Posterior cingulate gyrus (tissue), 11 donors: ENCODE results near the gene PRKRA.
"Not testable (repeated sequence)": the region's sequence is repeated elsewhere in the genome, so short reads cannot be mapped to it uniquely, and the experiment has no call there.

ENCODE experiments used
- DNase-seq, 10 donors: peaks; one replicate each; pipeline versions ENCODE4 v3.0.0 to v3.0.0-alpha.2; 2020 to 2021; ENCODE audit warnings: mixed read lengths in 3 of 10
- intact Hi-C: fragments of 100-400 bp; cut with DNase I; formaldehyde crosslinking; loops from one replicate; pipeline ENCODE4 v1.15.1; 2023

PRKRA gene

DNA sequence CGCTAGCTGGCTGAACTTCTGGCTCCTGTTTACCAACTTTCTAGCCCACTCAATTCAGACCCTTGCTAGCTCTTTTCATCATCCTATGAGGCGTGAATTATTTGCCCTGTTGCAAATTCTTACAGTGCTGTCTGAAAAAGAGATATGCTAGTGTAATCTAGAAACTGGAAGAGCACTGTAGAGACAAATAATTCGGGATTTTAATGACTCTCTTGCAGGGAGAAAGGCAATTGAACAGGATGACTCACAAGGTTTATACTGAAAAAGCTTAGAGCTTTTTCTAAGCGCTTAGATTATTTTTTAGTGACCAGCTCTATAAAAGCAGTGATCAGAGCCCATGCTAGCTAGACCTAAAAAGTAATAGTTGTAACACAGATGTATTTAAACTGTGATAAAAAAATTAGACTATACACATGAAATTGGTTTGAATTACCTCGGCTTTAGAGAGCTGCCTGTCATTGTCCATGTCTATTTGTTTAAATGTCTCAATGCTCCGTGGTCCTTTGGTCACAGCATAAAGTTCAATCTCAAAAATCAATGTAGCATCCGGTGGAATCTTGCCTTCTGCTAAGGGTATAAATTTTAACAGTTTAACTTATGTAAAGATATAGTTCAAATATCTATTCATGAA is 18.4 kb upstream of the PRKRA start:
- intact Hi-C loops: no loop called here
- no peak for DNase-seq

DNA sequence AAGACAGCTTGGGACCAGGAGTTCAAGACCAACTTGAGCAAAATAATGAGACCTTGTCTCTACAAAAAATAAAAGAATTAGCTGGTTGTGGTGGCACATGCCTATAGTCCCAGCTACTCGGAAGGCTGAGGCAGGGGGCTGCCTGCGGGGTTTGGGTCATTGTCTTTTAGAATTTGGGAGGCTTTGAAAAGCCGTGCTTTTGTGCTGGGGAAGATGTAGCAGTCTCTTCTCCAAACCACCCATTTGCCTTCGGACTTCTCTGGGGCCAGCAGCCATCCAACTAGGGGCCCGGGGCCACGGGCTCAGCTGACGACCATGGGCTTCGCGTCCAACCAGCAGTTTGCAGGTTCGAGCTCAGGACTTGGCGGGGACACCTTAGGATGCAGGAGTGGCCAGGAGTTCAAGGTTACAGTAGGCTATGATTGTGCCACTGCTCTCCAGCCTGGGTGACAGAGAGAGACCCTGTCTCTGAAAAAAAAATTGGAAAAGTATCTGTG is 6.5 kb upstream of the PRKRA start:
- DNase-seq: peak in 1 of 10 donors; percentile 56
- intact Hi-C loops: no loop called here

DNA sequence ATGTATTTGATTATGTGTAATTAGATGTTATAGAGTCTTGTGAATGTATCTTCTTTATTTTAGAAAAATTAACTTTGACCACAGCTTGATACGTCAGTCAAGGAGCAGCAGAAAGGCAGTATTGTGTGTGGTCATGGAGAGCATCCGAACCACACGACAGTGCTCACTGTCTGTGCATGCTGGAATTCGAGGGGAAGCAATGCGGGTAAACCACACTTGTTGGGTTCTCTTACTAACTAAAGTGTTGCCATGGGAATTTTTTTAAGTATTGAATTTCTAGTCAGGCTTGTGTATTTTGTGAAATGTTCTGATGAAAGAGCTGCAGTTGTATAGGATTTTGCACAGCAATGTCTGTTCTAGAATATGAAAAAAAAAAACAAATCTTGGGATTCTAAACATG is 5.0 kb upstream of the PRKRA start:
- no peak for DNase-seq
- intact Hi-C loops: no loop called here

DNA sequence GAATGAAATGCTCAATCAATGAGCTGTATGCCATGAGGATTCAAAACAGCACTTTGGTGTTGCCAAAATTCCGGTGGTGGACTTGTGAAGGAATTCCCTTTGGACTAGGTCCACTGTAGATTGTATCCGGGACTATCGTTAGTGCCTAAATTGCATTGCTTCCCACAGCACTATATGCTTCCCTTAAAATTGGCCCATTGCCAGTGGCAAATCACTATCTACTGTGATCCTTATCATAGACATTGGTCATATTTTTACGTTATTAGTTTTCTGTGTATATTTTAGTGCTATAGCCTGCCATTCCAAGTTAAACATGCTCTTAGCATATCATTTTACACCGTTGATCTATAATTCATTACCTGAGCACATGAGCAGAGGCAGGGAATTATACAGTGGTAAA is 1.9 kb upstream of the PRKRA start:
- intact Hi-C loops: no loop called here
- DNase-seq: no peak

DNA sequence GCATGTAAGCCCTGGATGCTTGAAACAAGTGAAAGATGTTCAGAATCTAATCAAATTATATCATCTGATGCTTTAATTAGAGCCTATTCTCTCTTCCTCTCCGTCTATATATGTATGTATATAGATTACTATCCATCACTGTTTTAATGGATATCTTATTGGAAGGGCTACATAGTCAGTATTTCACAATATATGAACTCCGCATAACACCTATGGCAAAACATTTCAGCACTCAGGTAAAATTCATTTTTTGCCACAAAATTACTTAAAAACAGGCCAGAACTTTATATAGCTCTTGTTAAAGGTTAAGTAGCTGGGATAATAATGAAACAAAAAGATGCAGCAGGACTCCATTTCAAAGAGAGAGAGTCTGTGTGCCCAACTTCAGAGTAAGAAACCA is 1.4 kb upstream of the PRKRA start:
- intact Hi-C loops: no loop called here
- no peak for DNase-seq

DNA sequence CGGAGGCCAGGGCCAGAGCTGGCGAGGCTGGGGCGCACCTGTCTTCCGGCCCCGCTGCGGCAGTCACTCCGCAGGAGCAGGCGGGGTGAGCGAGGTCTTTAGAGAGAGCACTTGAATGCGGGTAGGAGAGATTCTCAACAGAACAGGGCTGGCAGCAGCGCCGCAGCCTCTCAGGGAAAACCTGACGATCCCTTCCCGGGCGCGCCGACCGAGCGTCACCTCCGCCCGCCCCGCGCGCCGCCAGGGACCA is 526 bp downstream of the PRKRA start:
- intact Hi-C loops: no loop called here
- peak in 2 of 10 donors; percentile 30 to 55 for DNase-seq

DNA sequence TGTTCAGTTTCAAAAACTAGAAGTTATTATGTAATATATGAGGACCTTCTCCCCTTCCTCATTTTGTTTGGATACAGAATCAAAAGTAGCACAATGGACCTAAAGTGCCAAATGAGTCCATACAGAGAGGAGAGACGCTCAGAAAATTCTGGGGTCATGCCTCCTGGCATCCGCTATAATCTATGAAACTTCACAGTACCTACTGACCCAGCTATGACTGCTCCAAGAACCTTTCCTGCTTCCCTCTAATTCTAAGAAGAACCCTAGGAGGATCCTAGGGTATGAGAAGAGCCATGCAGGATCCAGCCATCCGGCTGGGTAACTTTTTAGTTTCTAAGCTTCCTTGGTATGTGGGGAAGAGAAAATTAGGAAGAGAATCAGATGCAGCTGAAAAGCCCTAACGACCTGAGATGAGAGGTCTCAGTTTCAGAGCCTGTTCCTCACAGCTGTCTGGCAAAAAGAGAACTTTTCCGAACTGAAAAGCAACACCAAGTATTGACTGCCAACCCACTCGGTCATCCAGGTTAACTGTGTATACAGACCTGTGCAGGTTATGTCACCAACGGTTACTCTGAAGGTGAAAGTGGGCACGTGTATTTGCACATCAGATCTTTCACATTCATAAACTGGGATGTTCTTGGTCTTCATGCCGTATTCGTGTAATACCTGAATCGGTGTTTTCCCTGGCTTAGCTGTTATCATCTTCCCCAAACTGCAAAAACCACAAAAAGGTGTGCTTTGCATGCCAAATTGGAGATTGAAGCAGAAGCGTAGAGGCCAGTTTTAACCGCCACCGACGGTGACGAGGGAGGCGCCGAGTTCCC is 1.1 kb downstream of the PRKRA start:
- intact Hi-C loops: no loop called here
- no peak for DNase-seq

DNA sequence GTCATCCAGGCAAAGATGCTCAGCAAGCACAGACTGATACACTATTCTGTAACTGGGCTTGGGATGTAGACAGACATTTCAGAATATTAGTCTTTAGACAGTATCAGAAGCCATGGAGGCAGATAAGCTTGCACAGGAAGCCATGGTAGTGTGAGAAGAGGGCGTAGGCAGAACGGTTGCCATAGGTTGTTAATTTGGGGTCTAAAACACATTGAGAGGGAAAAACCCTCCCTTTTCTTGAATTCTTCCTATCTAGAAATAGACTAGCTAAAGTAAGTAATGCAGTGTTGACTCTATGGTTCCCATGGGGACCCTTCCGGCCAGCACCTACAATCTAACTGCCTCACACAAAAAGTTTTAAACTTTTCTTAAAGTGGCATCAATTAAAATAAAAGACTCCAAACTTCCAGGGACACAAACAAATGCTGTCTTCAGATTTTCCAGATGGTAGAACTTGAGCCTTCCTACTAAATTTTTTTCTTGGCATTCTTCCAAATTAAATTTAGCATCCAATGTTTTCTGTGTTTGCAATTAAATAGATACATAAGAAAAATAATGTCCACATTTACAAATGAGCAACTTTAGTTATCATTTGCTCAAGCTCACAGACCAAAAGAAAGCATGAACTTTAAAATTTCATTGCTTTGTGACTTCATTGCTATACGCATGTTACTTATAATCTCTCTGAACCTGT is 1.9 kb downstream of the PRKRA start:
- intact Hi-C loops: no loop called here
- no peak for DNase-seq

DNA sequence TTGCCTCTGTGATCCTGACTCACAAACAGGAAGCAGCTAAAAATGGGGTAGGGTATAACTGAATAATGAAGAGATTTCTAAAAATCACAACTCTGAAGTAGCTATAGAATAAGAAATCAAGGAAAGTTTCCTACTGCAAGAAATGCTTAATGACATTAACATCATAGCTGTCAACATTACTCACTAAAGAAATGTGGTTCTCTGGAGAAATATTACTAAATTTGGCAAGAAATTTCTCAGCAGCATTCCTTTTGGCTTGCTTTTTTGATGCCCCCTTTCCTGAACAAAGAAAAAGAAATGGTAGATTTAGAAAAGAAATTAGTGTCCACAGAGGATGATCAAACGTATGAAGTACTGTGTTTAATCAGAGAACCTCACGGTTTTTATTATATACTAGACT is 9.5 kb downstream of the PRKRA start:
- intact Hi-C loops: no loop called here
- DNase-seq: no peak

DNA sequence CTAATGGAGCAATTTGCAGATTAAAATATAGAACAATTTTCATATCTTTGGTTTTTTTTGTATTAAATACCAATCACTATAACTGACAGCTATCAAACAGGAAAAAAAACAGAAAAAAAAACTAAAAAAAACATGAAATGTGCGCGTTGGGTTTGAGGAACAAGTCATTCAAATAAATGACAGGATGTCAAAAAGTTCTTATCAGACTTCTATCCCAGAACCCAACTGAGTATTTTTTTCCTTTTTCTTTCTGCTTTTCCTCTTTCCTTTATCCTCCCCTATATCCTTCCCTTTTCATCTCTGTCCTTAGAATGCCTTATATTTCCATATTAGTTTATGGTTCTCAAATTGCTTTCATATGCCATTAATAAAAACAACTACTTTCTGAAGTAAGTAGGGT is 14.3 kb downstream of the PRKRA start:
- intact Hi-C loops: no loop called here
- DNase-seq: no peak

DNA sequence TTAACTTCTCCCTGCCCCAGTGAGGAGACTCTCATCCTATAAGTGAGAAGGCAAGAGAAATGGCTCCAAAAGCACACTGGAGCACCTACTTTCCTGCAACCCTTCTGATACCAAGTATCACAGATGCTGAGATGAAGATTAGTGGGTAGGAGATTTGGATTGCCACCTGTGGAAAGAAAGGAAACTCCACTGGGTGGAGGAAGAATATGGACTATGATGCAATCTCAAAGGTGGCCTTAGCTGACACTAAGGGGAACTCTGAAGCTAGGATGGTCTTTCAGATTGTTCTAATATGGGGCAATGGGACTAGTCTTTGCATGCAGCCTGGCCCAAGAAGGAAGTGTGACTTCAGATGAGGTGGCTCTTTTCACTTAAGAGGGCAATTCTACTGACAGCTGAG is 21.6 kb downstream of the PRKRA start:
- DNase-seq: no peak
- intact Hi-C loops: no loop called here

DNA sequence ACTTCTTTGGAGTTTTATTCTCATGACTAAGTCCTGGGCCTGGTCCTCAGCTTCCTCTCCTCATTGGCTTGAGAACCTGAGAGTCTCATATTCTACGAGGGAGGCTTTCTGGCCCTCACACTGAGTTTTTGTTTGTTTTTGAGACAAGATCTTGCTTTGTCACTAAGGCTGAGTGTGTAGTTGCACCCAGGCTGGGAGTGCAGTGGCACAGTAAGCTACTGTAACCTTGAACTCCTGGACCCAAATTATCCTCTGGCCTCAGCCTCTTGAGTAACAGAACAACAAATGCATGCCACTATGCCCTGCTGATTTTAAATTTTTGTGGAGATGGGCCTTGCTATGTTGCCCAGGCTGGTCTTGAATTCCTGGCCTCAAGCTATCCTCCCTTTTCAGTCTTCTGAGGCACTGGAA is 22.6 kb downstream of the PRKRA start:
- intact Hi-C loops: no loop called here
- DNase-seq: no peak

DNA sequence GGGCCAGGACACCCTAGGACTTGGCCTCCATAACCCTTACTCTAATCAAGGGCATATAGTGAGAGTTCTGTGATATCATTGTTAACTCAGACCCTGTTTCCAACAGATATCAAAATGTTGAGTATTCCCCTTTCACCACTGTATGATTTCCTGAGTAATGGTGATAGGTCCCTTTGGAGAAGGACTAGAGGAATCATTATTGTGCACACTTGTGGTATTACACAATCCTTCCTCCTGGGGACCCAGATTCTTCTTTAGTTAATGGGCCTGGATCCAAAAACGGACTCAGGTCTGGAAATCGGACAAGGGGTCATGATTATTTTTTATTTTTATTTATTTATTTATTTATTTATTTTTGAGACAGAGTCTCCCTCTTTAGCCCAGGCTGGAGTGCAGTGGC is 23.5 kb downstream of the PRKRA start:
- no peak for DNase-seq
- intact Hi-C loops: no loop called here

DNA sequence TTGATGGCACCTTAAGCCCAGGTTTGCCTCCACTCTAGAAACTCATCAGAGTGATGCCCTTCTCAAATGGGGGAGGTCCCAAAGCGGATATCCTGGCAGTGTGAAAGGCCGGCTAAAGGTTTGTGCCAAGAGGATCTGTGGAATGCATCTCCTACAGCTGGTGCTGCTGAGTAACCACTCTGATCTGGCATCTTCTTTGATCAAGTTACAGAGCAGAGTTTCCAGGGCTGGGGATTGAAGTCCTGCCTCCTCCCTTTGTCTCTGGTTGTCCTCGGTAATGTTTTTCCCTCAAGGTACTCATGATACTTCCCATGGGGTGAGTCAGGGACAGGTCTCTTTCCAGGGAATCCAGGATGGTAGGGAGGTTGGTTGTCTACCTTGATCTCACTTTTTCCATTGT is 24.6 kb downstream of the PRKRA start:
- no peak for DNase-seq

DNA sequence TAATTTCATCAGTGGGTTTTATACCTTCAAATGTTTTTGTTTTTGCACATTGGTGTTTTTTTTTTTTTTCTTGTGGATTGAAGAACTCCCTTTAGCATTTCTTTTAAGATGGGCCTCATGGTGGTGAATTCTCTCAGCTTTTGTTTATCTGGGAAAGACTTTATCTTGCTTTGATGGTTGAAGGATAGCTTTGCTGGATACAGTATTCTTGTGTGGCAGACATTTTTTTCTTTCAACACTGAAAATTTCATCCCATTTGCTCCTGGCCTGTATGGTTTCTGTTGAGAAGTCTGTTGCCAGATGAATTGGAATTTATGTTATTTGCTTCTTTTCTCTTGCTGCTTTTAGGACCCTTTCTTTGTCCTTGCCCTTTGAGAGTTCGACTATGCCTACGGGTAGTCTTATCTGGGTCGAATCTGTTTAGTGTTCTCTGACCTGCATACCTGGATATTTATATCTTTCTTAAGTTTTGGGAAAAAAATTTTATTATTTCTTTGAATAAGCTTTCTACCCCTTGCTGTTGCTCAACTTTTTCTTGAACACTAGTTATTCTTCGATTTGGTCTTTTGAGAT is 25.6 kb downstream of the PRKRA start:
- DNase-seq: no peak
- intact Hi-C loops: no loop called here

More for the DNA sequence above, 24.6 kb downstream of the PRKRA start:
- intact Hi-C loops: no loop called here

DNA sequence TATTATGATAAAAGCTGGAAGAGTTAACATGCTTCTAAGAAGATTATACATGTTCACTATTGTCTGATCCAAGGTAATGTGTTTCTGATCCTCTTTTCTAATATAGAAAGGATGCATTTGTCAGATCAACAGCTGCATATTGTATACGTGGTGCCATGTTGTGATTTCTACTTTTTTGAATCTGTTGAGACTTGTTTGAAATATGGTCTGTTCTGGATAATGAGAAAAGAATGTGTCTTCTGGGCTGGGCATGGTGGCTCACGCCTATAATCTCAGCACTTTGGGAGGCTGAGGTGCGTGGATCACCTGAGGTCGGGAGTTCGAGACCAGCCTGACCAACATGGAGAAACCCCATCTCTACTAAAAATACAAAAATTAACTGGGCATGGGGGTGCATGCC is 27.2 kb downstream of the PRKRA start:
- intact Hi-C loops: not testable (repeated sequence)

DNA sequence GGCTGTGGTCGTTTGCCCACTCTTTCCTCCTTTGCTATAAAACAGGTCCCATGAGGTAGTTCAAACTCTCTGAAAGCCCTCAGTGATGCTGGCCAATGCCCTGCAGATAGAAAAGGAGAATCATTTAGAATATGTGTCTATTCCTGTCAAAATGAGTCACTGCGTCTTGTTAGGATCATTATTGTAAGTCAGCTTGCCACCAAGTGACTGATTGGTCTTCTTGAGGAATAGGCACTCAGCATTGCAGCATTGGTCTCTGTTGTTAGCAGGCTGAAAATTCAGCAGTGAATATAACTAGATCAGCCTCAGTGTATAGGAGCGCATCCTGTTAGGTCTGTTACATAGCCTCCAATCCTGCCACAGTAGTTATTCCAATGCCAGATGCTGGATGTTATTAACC is 28.9 kb downstream of the PRKRA start:
- intact Hi-C loops: no loop called here
- no peak for DNase-seq

More for the DNA sequence above, 27.2 kb downstream of the PRKRA start:
- not testable (repeated sequence) for DNase-seq

DNA sequence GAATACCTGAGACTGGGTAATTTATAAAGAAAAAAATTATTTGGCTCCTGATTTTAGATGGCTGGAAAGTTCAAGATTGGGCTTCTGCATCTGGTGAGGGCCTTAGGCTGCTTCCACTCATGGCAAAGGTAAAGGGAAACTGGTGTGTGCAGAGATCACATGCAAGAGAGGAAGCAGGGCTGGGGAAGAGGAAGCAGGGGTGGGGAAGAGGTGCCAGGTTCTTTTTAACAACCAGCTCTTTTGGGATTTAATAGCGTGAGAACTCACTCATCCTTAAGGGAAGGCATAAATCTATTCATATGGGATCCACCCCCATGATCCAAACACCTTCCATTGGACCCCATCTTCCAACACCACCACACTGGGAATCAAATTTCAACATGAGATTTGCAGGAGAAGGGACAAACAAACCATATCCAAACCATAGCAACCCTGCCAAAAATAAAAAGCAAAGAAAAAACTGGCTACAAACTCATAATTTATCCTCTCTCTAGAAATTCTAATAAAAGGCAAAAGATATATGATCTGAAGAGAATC is 30.4 kb downstream of the PRKRA start:
- no peak for DNase-seq
- intact Hi-C loops: no loop called here

DNA sequence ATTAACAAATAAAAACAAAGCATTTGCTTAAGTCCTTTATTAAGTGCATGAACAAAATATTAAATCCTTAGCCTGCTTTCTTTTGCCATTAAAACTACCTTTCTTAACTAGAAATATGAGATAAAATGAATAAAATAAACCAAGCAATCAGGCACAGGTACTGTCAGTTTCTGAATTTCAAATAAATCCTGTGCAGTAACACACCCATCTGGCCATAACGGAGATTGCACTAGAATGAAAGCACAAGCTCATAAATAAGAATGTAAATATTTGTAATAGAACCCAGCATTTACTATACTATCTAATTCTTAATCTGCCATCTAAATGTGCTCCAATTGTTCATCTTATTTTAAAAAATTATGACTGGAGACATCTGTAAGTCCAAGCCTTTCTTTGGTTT is 31.9 kb downstream of the PRKRA start:
- no peak for DNase-seq
- intact Hi-C loops: loop anchor here (5.0 to 10.0 kb wide), 2 partner anchors 224 to 307 kb away; partner anchors contain the start of genes OSBPL6 and RBM45

DNA sequence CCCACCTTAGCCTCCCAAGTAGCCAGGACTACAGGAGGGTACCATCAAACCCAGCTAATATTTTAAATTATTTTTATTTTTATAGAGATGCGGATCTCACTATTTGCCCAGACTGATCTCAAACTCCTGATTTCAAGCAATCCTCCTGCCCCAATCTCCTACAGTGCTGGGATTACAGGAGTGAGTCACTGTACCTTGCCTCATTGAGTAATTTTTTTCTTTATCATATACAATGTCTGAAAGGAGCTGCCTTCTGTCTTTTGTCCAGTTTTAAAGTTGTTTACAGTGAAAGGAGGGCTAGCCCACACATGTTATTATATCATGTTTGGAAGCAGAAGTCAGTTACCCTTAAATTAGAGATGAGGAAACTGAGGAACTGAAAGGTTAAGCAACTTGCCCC is 32.5 kb downstream of the PRKRA start:
- no peak for DNase-seq
- intact Hi-C loops: loop anchor here (5.0 to 10.0 kb wide), 2 partner anchors 224 to 306 kb away; partner anchors contain the start of genes OSBPL6 and RBM45

DNA sequence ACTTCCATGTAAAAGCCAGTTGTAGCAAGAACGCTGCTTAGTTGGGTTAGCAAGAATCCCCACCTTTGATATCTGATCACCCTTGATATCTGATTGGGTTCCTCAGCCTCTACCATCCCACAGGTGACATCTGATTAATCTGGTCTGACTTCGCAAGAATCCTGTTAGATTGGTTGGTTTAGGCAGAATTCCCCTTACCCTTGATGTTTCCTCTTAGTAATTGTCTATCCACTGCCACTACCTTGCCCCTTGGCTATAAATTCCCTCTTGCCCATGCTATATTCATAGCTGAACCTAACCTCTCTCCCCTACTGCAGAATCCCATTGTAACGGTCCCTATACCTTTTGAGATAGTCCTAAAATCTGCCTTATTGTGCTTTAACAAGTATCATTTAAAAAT is 33.1 kb downstream of the PRKRA start:
- no peak for DNase-seq
- intact Hi-C loops: loop anchor here (5.0 to 10.0 kb wide), 2 partner anchors 223 to 306 kb away; partner anchors contain the start of genes OSBPL6 and RBM45
